ENCODE data around the gene ADCY1. TPM values are rescaled to one million over a fixed set of nuclear protein-coding genes. Genes with fewer than 3 reads are reported as not detected.

Gene ADCY1
- total RNA-seq, 1 donor from 2014 or later = 4.7 TPM

GRCh38 chr7:45578022-45578421 lies 3.9 kb downstream of the ADCY1 start:
- DNase-seq (ENCODE audit: low spot score in 2 of 2, unreplicated experiment in 2 of 2) = no peak
- Mint-ChIP-seq H3K9me3 (no peaks in the 10 kb centered on the region), H3K4me1 (peaks cover 13% of the 10 kb centered on the region), H3K27me3 (ENCODE audit: low read depth) (peaks cover 48% of the 10 kb centered on the region), H3K36me3 (no peaks in the 10 kb centered on the region), H3K27ac (no peak overlapping the region), H3K4me3 (no peak overlapping the region)
- no peak for TF ChIP-seq CTCF (IDR thresholded peaks at IDR 0.05; ENCODE audit: unreplicated experiment)

- no peak for DNase-seq (ENCODE audit: low spot score in 2 of 2, unreplicated experiment in 2 of 2)
- peaks cover 10% of the 10 kb centered on the region for H3K4me1 Mint-ChIP-seq
- no peak for TF ChIP-seq CTCF (IDR thresholded peaks at IDR 0.05; ENCODE audit: unreplicated experiment)
These were observed 4.3 kb downstream of the ADCY1 start for GRCh38 chr7:45578467-45578866.

GRCh38 chr7:45579391-45579801 lies 5.2 kb downstream of the ADCY1 start:
- no peak for TF ChIP-seq CTCF (IDR thresholded peaks at IDR 0.05; ENCODE audit: unreplicated experiment)
- H3K4me3 Mint-ChIP-seq = no peak overlapping the region
- H3K36me3 Mint-ChIP-seq = no peaks in the 10 kb centered on the region
- no peak overlapping the region for H3K27ac Mint-ChIP-seq
- peaks cover 10% of the 10 kb centered on the region for H3K4me1 Mint-ChIP-seq
- no peak for DNase-seq (ENCODE audit: low spot score in 2 of 2, unreplicated experiment in 2 of 2)
- H3K27me3 Mint-ChIP-seq (ENCODE audit: low read depth) = peaks cover 38% of the 10 kb centered on the region
- H3K9me3 Mint-ChIP-seq = no peaks in the 10 kb centered on the region

More at GRCh38 chr7:45578467-45578866, 4.3 kb downstream of the ADCY1 start:
- Mint-ChIP-seq H3K27ac (no peak overlapping the region), H3K27me3 (ENCODE audit: low read depth) (peaks cover 44% of the 10 kb centered on the region), H3K9me3 (no peaks in the 10 kb centered on the region), H3K4me3 (no peak overlapping the region), H3K36me3 (no peaks in the 10 kb centered on the region)

- peaks cover 34% of the 10 kb centered on the region for H3K27me3 Mint-ChIP-seq (ENCODE audit: low read depth)
- no peaks in the 10 kb centered on the region for H3K9me3 Mint-ChIP-seq
- no peak for DNase-seq (ENCODE audit: low spot score in 2 of 2, unreplicated experiment in 2 of 2)
- peak; percentile 34 for TF ChIP-seq CTCF (IDR thresholded peaks at IDR 0.05; ENCODE audit: unreplicated experiment)
- peaks cover 7% of the 10 kb centered on the region for H3K4me1 Mint-ChIP-seq
- no peak overlapping the region for H3K4me3 Mint-ChIP-seq
- no peak overlapping the region for H3K27ac Mint-ChIP-seq
- no peaks in the 10 kb centered on the region for H3K36me3 Mint-ChIP-seq
These were observed 6.1 kb downstream of the ADCY1 start for GRCh38 chr7:45580053-45580872.

GRCh38 chr7:45581271-45581780 lies 7.2 kb downstream of the ADCY1 start:
- Mint-ChIP-seq H3K4me1 (peaks cover 6% of the 10 kb centered on the region), H3K27me3 (ENCODE audit: low read depth) (peaks cover 23% of the 10 kb centered on the region)

More at GRCh38 chr7:45581271-45581780, 7.2 kb downstream of the ADCY1 start:
- Mint-ChIP-seq H3K27ac (no peak overlapping the region), H3K9me3 (no peaks in the 10 kb centered on the region), H3K36me3 (no peaks in the 10 kb centered on the region), H3K4me3 (no peak overlapping the region)
- DNase-seq (ENCODE audit: low spot score in 2 of 2, unreplicated experiment in 2 of 2) = no peak
- TF ChIP-seq CTCF (IDR thresholded peaks at IDR 0.05; ENCODE audit: unreplicated experiment) = no peak
